Activated CD8-positive, alpha-beta memory T cell treated with anti-CD3 and anti-CD28 coated beads for 24 hours (primary cell): Measurements from ENCODE around the gene ARHGAP8.

Source experiments
- DNase-seq: peaks from one replicate; pipeline ENCODE4 v3.0.0-alpha.2; 2020

ARHGAP8 gene

GRCh38 chr22:44807232-44807631 lies 54.9 kb downstream of the ARHGAP8 start:
- no peak for DNase-seq

GRCh38 chr22:44807915-44808690 lies 55.7 kb downstream of the ARHGAP8 start:
- DNase-seq, result no peak

- no peak for DNase-seq
Measured at GRCh38 chr22:44809456-44809855, 57.1 kb downstream of the ARHGAP8 start.

GRCh38 chr22:44811141-44811540 lies 58.8 kb downstream of the ARHGAP8 start:
- DNase-seq, result no peak

GRCh38 chr22:44813416-44813815 lies 61.0 kb downstream of the ARHGAP8 start:
- no peak for DNase-seq

- DNase-seq, result no peak
Measured at GRCh38 chr22:44814266-44815098, 62.1 kb downstream of the ARHGAP8 start.

- DNase-seq, result no peak
Measured at GRCh38 chr22:44815099-44816070, 63.0 kb downstream of the ARHGAP8 start.

GRCh38 chr22:44816141-44816540 lies 63.8 kb downstream of the ARHGAP8 start:
- no peak for DNase-seq

- DNase-seq, result no peak
Measured at GRCh38 chr22:44818727-44819126, 66.4 kb downstream of the ARHGAP8 start.

- no peak for DNase-seq
Measured at GRCh38 chr22:44819966-44820631, 67.7 kb downstream of the ARHGAP8 start.

- DNase-seq, result no peak
Measured at GRCh38 chr22:44821741-44822475, 69.5 kb downstream of the ARHGAP8 start.

GRCh38 chr22:44822534-44822933 lies 70.2 kb downstream of the ARHGAP8 start:
- no peak for DNase-seq

GRCh38 chr22:44823396-44823795 lies 71.0 kb downstream of the ARHGAP8 start:
- no peak for DNase-seq

- no peak for DNase-seq
Measured at GRCh38 chr22:44823806-44824205, 71.4 kb downstream of the ARHGAP8 start.

GRCh38 chr22:44824271-44824670 lies 71.9 kb downstream of the ARHGAP8 start:
- no peak for DNase-seq

- no peak for DNase-seq
Measured at GRCh38 chr22:44825310-44826150, 73.2 kb downstream of the ARHGAP8 start.

- no peak for DNase-seq
Measured at GRCh38 chr22:44827666-44828190, 75.4 kb downstream of the ARHGAP8 start.

GRCh38 chr22:44828193-44828592 lies 75.8 kb downstream of the ARHGAP8 start:
- DNase-seq, result no peak

- DNase-seq, result no peak
Measured at GRCh38 chr22:44831885-44832284, 79.5 kb downstream of the ARHGAP8 start.

- DNase-seq, result no peak
Measured at GRCh38 chr22:44834065-44834464, 81.7 kb downstream of the ARHGAP8 start.
